HepG2 (cell line): ENCODE results near the gene GRM4. TPM values are rescaled to one million over a fixed set of nuclear protein-coding genes. Genes with fewer than 3 reads are reported as not detected.

Source experiments
- AGO1 ChIP-seq: fragments of 200-400 bp; formaldehyde crosslinking; IDR thresholded peaks from 2 replicates; pipeline ENCODE4 v1.6.1; 2017; ENCODE audit warnings: mild to moderate bottlenecking, low read depth, low read length, moderate library complexity; ENCODE audit not compliant: poor library complexity, severe bottlenecking
- ATAD3A ChIP-seq: sonication (generic); formaldehyde crosslinking; IDR thresholded peaks from 2 replicates; pipeline ENCODE4 v1.4.0; 2020; ENCODE audit warnings: missing genetic modification reagents
- CSRNP1 ChIP-seq: sonication (generic); formaldehyde crosslinking; IDR thresholded peaks from 2 replicates; pipeline ENCODE4 v1.8.1; 2023; ENCODE audit warnings: mild to moderate bottlenecking, missing genetic modification reagents
- HMGXB4 ChIP-seq, 2 experiments: sonication (generic) in 1 of 2; formaldehyde crosslinking in 1 of 2; IDR thresholded peaks; 2 replicates each; pipeline versions ENCODE4 v1.4.0 to v1.6.1; 2018 to 2020; ENCODE audit warnings: missing genetic modification reagents in 2 of 2, borderline replicate concordance in 1 of 2, low read depth in 1 of 2, mild to moderate bottlenecking in 1 of 2, missing biosample characterization in 1 of 2
- SNAPC4 ChIP-seq: sonication (generic); formaldehyde crosslinking; IDR thresholded peaks from 2 replicates; pipeline ENCODE4 v1.4.0; 2020; ENCODE audit warnings: mild to moderate bottlenecking, missing genetic modification reagents
- ZBTB38 ChIP-seq: sonication (generic); formaldehyde crosslinking; IDR thresholded peaks from 2 replicates; pipeline ENCODE4 v1.5.1; 2020; ENCODE audit warnings: mild to moderate bottlenecking, missing genetic modification reagents
- ZBTB46 ChIP-seq: sonication (generic); formaldehyde crosslinking; IDR thresholded peaks from 2 replicates; pipeline ENCODE4 v1.4.0; 2020; ENCODE audit warnings: mild to moderate bottlenecking, missing genetic modification reagents, borderline replicate concordance
- ZFP37 ChIP-seq: sonication (generic); formaldehyde crosslinking; IDR thresholded peaks from 2 replicates; pipeline ENCODE4 v1.4.0; 2020; ENCODE audit warnings: missing genetic modification reagents, borderline replicate concordance
- ZMYM4 ChIP-seq: sonication (generic); formaldehyde crosslinking; IDR thresholded peaks from 2 replicates; pipeline ENCODE4 v1.8.1; 2023; ENCODE audit warnings: mild to moderate bottlenecking, missing genetic modification reagents
- ZNF326 ChIP-seq: sonication (generic); formaldehyde crosslinking; IDR thresholded peaks from 2 replicates; pipeline ENCODE4 v1.4.0; 2020; ENCODE audit warnings: missing genetic modification reagents, borderline replicate concordance
- ZNF33B ChIP-seq: sonication (generic); formaldehyde crosslinking; IDR thresholded peaks from 2 replicates; pipeline ENCODE4 v1.5.1; 2020; ENCODE audit warnings: mild to moderate bottlenecking, missing genetic modification reagents
- ZNF446 ChIP-seq: sonication (generic); formaldehyde crosslinking; IDR thresholded peaks from 2 replicates; pipeline ENCODE4 v1.5.0; 2020; ENCODE audit warnings: mild to moderate bottlenecking, missing genetic modification reagents
- ZNF800 ChIP-seq: sonication (generic); formaldehyde crosslinking; IDR thresholded peaks from 2 replicates; pipeline ENCODE4 v1.4.0; 2020; ENCODE audit warnings: missing genetic modification reagents
- polyA plus RNA-seq, 8 experiments: library from polyadenylated mRNA; depleted of rRNA in 3 of 8; stranded (reverse) in 7 of 8; unstranded in 1 of 8; fragments of >200 nt; fragmentation: Illumina TruSeq in 4 of 8; extraction: Trizol in 4 of 8; gene quantifications; 2 replicates each; pipeline versions ENCODE4 v1.2.1 to v1.2.3, GENCODE V29; 2011 to 2016; ENCODE audit warnings: low read depth in 4 of 8, missing spikeins in 1 of 8, mixed read lengths in 1 of 8; ENCODE audit not compliant: insufficient read depth in 1 of 8
- total RNA-seq, 5 experiments: library from RNA; depleted of rRNA; stranded (reverse); fragments of >200 nt; fragmentation: Illumina TruSeq; extraction: Trizol; gene quantifications; 2 replicates each; pipeline ENCODE4 v1.2.3, GENCODE V29; 2016; ENCODE audit warnings: low read depth in 1 of 5

Gene GRM4
- total and polyA plus RNA-seq, 2 of the 13 experiments (the other 11 are each of a cell fraction or from before 2014, with no cell fraction given) = not detected

GRCh38 chr6:34115403-34115795, 30.5 kb downstream of the GRM4 start (continued):
- no peak for TF ChIP-seq SNAPC4 (CRISPR knock-in tag)
- TF ChIP-seq ZNF33B (CRISPR knock-in tag) = no peak
- TF ChIP-seq ZFP37 (CRISPR knock-in tag) = 0 out of 2 replicates have a peak, but pooled peaks have one; percentile 78
- TF ChIP-seq ZNF446 (CRISPR knock-in tag) = peak; percentile 43; the same call in 1 of the 2 replicates
- TF ChIP-seq ATAD3A = 0 out of 2 replicates have a peak, but pooled peaks have one; percentile 49
- no peak for TF ChIP-seq AGO1
- TF ChIP-seq HMGXB4 (CRISPR knock-in tag; IDR thresholded peaks at IDR 0.05; ENCODE audit: borderline replicate concordance in 1 of 2, low read depth in 1 of 2) = no peak
- no peak for TF ChIP-seq ZBTB46 (CRISPR knock-in tag)
- TF ChIP-seq CSRNP1 (CRISPR knock-in tag) = peak; percentile 47; the same call in 1 of the 2 replicates
- TF ChIP-seq ZNF326 (CRISPR knock-in tag) = no peak
- no peak for TF ChIP-seq ZBTB38 (CRISPR knock-in tag)
- peak; percentile 65; the same call in 1 of the 2 replicates for TF ChIP-seq ZNF800 (CRISPR knock-in tag)
- no peak for TF ChIP-seq ZMYM4
